ENCODE measurements around the gene IL12A. TPM values are rescaled to one million over a fixed set of nuclear protein-coding genes. Genes with fewer than 3 reads are reported as not detected.
A peak's percentile ranks its signal among the peaks of the same experiment; 100 is the strongest.

Gene IL12A
- total and polyA plus RNA-seq, 2 experiments from 2014 or later: 1.6 to 2.8 TPM

- no peaks in the 10 kb centered on the region for H3K9me2 ChIP-seq (ENCODE audit: insufficient read depth)
- DNase-seq: peak; percentile 56
- no peaks in the 10 kb centered on the region for H3K9me3 ChIP-seq (ENCODE audit: low read depth)
- no peak overlapping the region for H3K27ac ChIP-seq
- peak overlapping the region; percentile 61; the same call in 1 of the 2 replicates for H2AFZ ChIP-seq
- 7 to 9% methylated on average over 31 to 36 of the region's 36 CpGs for WGBS, 2 experiments (ENCODE audit: low coverage in 1 of 2, low lambda C conversion rate in 2 of 2, missing lambda C conversion rate in 2 of 2)
- H4K20me1 ChIP-seq (ENCODE audit: insufficient read depth): no peaks in the 10 kb centered on the region
- TF ChIP-seq EZH2 (IDR thresholded peaks at IDR 0.05; ENCODE audit: insufficient read depth, poor library complexity, severe bottlenecking) (no peak), EZH2phosphoT487 (IDR thresholded peaks at IDR 0.05; ENCODE audit: insufficient read depth, low read depth) (0 out of 2 replicates have a peak, but pooled peaks have one; percentile 41)
- no peaks in the 10 kb centered on the region for H3K36me3 ChIP-seq (ENCODE audit: low read depth)
- no peaks in the 10 kb centered on the region for H3F3A ChIP-seq (ENCODE audit: insufficient read depth)
- no peaks in the 10 kb centered on the region for H3K4me1 ChIP-seq (ENCODE audit: insufficient read depth)
- H3K79me2 ChIP-seq (ENCODE audit: insufficient read depth): no peaks in the 10 kb centered on the region
- H3K27me3 ChIP-seq (replicated peaks; ENCODE audit: insufficient read depth): peaks cover 28% of the 10 kb centered on the region
- in situ Hi-C loops (cut with MboI): no loop called here
- H3K4me2 ChIP-seq (ENCODE audit: unreplicated experiment): peak overlapping the region; percentile 77
- H3K4me3 ChIP-seq: peak overlapping the region; percentile 61
- no peak overlapping the region for H3K9ac ChIP-seq
These were observed 50.4 kb downstream of the IL12A start for GRCh38 chr3:160038862-160039562.

DNA sequence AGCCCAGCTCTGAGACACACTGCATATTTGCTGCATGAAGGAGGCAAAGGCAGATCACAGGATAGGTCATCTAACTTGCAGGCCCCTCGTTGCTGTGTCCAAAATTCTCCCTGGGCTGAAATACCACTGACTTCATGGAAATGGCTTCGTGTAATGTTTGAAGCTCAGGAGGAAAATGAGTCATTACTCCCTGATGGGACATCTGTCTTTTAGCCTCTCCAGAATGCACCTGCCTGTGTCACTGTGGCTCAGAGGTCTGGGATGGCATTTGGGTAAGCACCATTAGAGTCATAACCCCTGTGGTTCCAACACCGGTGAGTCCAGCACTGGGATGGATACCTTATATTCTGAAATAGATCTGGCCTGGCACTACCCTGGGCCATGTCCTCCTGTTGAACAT lies 51.5 kb downstream of the IL12A start:
- Histone ChIP-seq H3K27ac (no peak overlapping the region), H3K36me3 (ENCODE audit: low read depth) (no peaks in the 10 kb centered on the region), H3K9ac (no peak overlapping the region), H3F3A (ENCODE audit: insufficient read depth) (no peaks in the 10 kb centered on the region), H3K4me3 (no peak overlapping the region), H2AFZ (no peak overlapping the region), H3K4me2 (ENCODE audit: unreplicated experiment) (no peak overlapping the region), H4K20me1 (ENCODE audit: insufficient read depth) (no peaks in the 10 kb centered on the region), H3K9me2 (ENCODE audit: insufficient read depth) (no peaks in the 10 kb centered on the region), H3K4me1 (ENCODE audit: insufficient read depth) (no peaks in the 10 kb centered on the region), H3K27me3 (replicated peaks; ENCODE audit: insufficient read depth) (peaks cover 28% of the 10 kb centered on the region), H3K9me3 (ENCODE audit: low read depth) (no peaks in the 10 kb centered on the region), H3K79me2 (ENCODE audit: insufficient read depth) (no peaks in the 10 kb centered on the region)
- DNase-seq: no peak
- TF ChIP-seq EZH2 (IDR thresholded peaks at IDR 0.05; ENCODE audit: insufficient read depth, poor library complexity, severe bottlenecking): no peak
- in situ Hi-C loops (cut with MboI): no loop called here
- 71 to 76% methylated on average over 3 of the region's 3 CpGs for WGBS, 2 experiments (ENCODE audit: low coverage in 1 of 2, low lambda C conversion rate in 2 of 2, missing lambda C conversion rate in 2 of 2)

DNA sequence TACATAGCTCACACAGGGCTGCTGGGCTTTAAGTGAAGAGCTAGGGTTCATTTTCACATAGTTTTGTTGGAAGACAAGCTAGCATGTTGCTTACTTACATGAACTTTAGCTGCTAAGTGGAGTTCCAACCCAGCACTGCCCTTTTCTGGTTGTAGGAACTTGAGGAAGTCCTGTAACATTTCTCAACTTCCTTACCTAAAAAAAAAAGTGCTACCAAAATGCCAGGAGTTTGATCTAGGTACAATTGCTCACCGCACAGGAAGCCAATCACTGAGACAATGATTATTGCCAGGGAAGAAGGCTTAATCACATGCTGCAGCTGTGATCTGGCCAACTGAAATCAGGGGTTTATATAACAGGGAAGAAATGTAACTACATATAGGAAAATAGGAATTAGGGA lies 52.8 kb downstream of the IL12A start:
- no peaks in the 10 kb centered on the region for H3K9me3 ChIP-seq (ENCODE audit: low read depth)
- H3K4me3 ChIP-seq: no peak overlapping the region
- H3K79me2 ChIP-seq (ENCODE audit: insufficient read depth): no peaks in the 10 kb centered on the region
- H3K4me2 ChIP-seq (ENCODE audit: unreplicated experiment): no peak overlapping the region
- H3K9ac ChIP-seq: no peak overlapping the region
- H2AFZ ChIP-seq: no peak overlapping the region
- no peaks in the 10 kb centered on the region for H4K20me1 ChIP-seq (ENCODE audit: insufficient read depth)
- H3K4me1 ChIP-seq (ENCODE audit: insufficient read depth): no peaks in the 10 kb centered on the region
- peaks cover 28% of the 10 kb centered on the region for H3K27me3 ChIP-seq (replicated peaks; ENCODE audit: insufficient read depth)
- in situ Hi-C loops (cut with MboI): no loop called here
- H3K27ac ChIP-seq: no peak overlapping the region
- no peaks in the 10 kb centered on the region for H3K9me2 ChIP-seq (ENCODE audit: insufficient read depth)
- no peaks in the 10 kb centered on the region for H3K36me3 ChIP-seq (ENCODE audit: low read depth)
- H3F3A ChIP-seq (ENCODE audit: insufficient read depth): no peaks in the 10 kb centered on the region
- no peak for DNase-seq
- 77 to 92% methylated on average over 1 of the region's 1 CpG for WGBS, 2 experiments (ENCODE audit: low coverage in 1 of 2, low lambda C conversion rate in 2 of 2, missing lambda C conversion rate in 2 of 2)
- no peak for TF ChIP-seq EZH2 (IDR thresholded peaks at IDR 0.05; ENCODE audit: insufficient read depth, poor library complexity, severe bottlenecking)
- no peak for TF ChIP-seq EZH2phosphoT487 (IDR thresholded peaks at IDR 0.05; ENCODE audit: insufficient read depth, low read depth)

DNA sequence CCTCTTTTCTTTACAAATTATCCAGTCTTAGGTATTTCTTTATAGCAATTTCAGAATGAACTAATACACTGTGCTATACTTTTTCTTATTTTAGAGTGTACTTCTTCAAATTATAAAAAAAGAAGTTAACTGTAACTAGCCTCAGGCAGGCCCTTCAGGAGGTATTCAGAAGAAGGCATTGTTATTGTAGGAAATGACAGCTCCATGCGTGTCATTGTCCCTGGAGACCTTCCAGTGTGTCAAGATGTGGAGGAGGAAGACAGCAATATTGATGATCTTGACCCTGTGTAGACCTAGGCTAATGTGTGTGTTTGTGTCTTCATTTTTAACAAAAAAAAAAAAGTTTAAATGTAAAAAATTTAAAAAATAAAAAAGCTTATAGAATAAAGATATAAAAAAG lies 55.5 kb downstream of the IL12A start:
- WGBS, 2 experiments (ENCODE audit: low coverage in 1 of 2, low lambda C conversion rate in 2 of 2, missing lambda C conversion rate in 2 of 2): 31 to 65% methylated on average over 1 of the region's 1 CpG
- H3F3A ChIP-seq (ENCODE audit: insufficient read depth): no peaks in the 10 kb centered on the region
- H3K4me2 ChIP-seq (ENCODE audit: unreplicated experiment): no peak overlapping the region
- no peak overlapping the region for H2AFZ ChIP-seq
- H3K9me2 ChIP-seq (ENCODE audit: insufficient read depth): no peaks in the 10 kb centered on the region
- no peaks in the 10 kb centered on the region for H3K36me3 ChIP-seq (ENCODE audit: low read depth)
- no peaks in the 10 kb centered on the region for H3K79me2 ChIP-seq (ENCODE audit: insufficient read depth)
- no peak overlapping the region for H3K27ac ChIP-seq
- in situ Hi-C loops (cut with MboI): no loop called here
- no peaks in the 10 kb centered on the region for H3K4me1 ChIP-seq (ENCODE audit: insufficient read depth)
- TF ChIP-seq EZH2 (IDR thresholded peaks at IDR 0.05; ENCODE audit: insufficient read depth, poor library complexity, severe bottlenecking) (no peak), EZH2phosphoT487 (IDR thresholded peaks at IDR 0.05; ENCODE audit: insufficient read depth, low read depth) (no peak)
- no peaks in the 10 kb centered on the region for H4K20me1 ChIP-seq (ENCODE audit: insufficient read depth)
- H3K27me3 ChIP-seq (replicated peaks; ENCODE audit: insufficient read depth): peaks cover 5% of the 10 kb centered on the region; the same call in 1 of the 2 replicates
- H3K4me3 ChIP-seq: no peak overlapping the region
- no peaks in the 10 kb centered on the region for H3K9me3 ChIP-seq (ENCODE audit: low read depth)
- H3K9ac ChIP-seq: no peak overlapping the region
- DNase-seq: peak; percentile 16

Other genes starting within 250 kb of the IL12A start
- 2.7 and 2.9 TPM in 2 replicates for gene SCHIP1, start 149.0 kb upstream of the IL12A start, total RNA-seq (2014; rRNA removed; shearing (Covaris generic))
- 0.98 and 2.0 TPM in 2 replicates for gene SCHIP1, start 149.0 kb upstream of the IL12A start, polyA plus RNA-seq (2016; fragmentation: Nextera tagmentation; extraction: Ambion mirVana)
- 0.43 and 1.3 TPM in 2 replicates for gene C3orf80, start 236.6 kb downstream of the IL12A start, total RNA-seq (2014; rRNA removed; shearing (Covaris generic))
- 0.19 and 0.25 TPM in 2 replicates for gene C3orf80, start 236.6 kb downstream of the IL12A start, polyA plus RNA-seq (2016; fragmentation: Nextera tagmentation; extraction: Ambion mirVana)

Measured in GM23248 (cell line).